OCI-LY3 (cell line): ENCODE results near the gene ARL3.
A peak's percentile ranks its signal among the peaks of the same experiment; 100 is the strongest.

ENCODE experiments used
- H2AFZ ChIP-seq: fragments of 200-600, 300-600 bp; shearing (Covaris generic); 2 replicates; pipeline ENCODE4 v1.6.0; 2014; ENCODE audit warnings: antibody characterized with exemption, low read depth, low read length
- H3K27ac ChIP-seq: fragments of 200-600, 300-600 bp; sonication (generic); 2 replicates; pipeline ENCODE4 v1.5.1; 2014; ENCODE audit warnings: mild to moderate bottlenecking, low read length, moderate library complexity, mixed read lengths
- H3K27me3 ChIP-seq: fragments of 200-600, 300-600 bp; sonication (generic); 2 replicates; pipeline ENCODE4 v1.6.1; 2014; ENCODE audit warnings: low read depth, low read length, mixed read lengths
- H3K36me3 ChIP-seq: fragments of 200-600, 300-600 bp; sonication (generic); replicated peaks from 2 replicates; pipeline ENCODE3; 2014; ENCODE audit warnings: low read depth, low read length, mixed read lengths
- H3K4me1 ChIP-seq: fragments of 300-600, 200-600 bp; sonication (generic); 2 replicates; pipeline ENCODE4 v1.6.1; 2014; ENCODE audit warnings: low read length, mixed read lengths
- H3K4me2 ChIP-seq: fragments of 200-600, 300-600 bp; sonication (generic); 2 replicates; pipeline ENCODE4 v1.6.1; 2014; ENCODE audit warnings: low read length, mixed read lengths
- H3K4me3 ChIP-seq: fragments of 300-600, 200-600 bp; sonication (generic); 2 replicates; pipeline ENCODE4 v1.5.1; 2014; ENCODE audit warnings: antibody characterized with exemption, mild to moderate bottlenecking, low read length, moderate library complexity
- H3K79me2 ChIP-seq: fragments of 300-600, 200-600 bp; shearing (Covaris generic); 2 replicates; pipeline ENCODE4 v1.6.1; 2014; ENCODE audit warnings: mild to moderate bottlenecking, low read length, mixed read lengths
- H3K9ac ChIP-seq: fragments of 300-600, 200-600 bp; shearing (Covaris generic); 2 replicates; pipeline ENCODE4 v1.6.0; 2014; ENCODE audit warnings: mild to moderate bottlenecking, low read length, moderate library complexity
- H3K9me3 ChIP-seq: fragments of 200-600, 300-600 bp; shearing (Covaris generic); 2 replicates; pipeline ENCODE4 v1.6.1; 2014; ENCODE audit warnings: low read length, mixed read lengths; ENCODE audit not compliant: insufficient read depth
- H4K20me1 ChIP-seq: fragments of 200-600, 300-600 bp; sonication (generic); 2 replicates; pipeline ENCODE4 v1.6.1; 2016; ENCODE audit warnings: low read length, mixed read lengths; ENCODE audit not compliant: insufficient read depth
- CTCF ChIP-seq: fragments of 200-600, 300-600 bp; sonication (generic); IDR thresholded peaks from 2 replicates; pipeline ENCODE4 v1.5.1; 2014; ENCODE audit warnings: antibody characterized with exemption, low read length, low read depth
- EZH2phosphoT487 ChIP-seq: fragments of 200-600 bp; shearing (Covaris generic); IDR thresholded peaks from 2 replicates; pipeline ENCODE4 v1.6.1; 2018; ENCODE audit warnings: antibody characterized with exemption, mixed run types, low read depth

ARL3 gene

GRCh38 chr10:102651455-102652169, 62.6 kb downstream of the ARL3 start:
- H3K4me1 ChIP-seq: peaks cover 57% of the 10 kb centered on the region

GRCh38 chr10:102650655-102651454, 63.3 kb downstream of the ARL3 start:
- Histone ChIP-seq H3K79me2 (peaks cover 68% of the 10 kb centered on the region), H3K4me3 (peak overlapping the region; percentile 43), H4K20me1 (peaks cover 48% of the 10 kb centered on the region), H2AFZ (no peak overlapping the region), H3K4me2 (peak overlapping the region; percentile 86), H3K9me3 (no peaks in the 10 kb centered on the region), H3K9ac (peak overlapping the region; percentile 57; the same call in 1 of the 2 replicates), H3K27ac (peak overlapping the region; percentile 96), H3K4me1 (peaks cover 64% of the 10 kb centered on the region), H3K27me3 (no peaks in the 10 kb centered on the region), H3K36me3 (peaks cover 9% of the 10 kb centered on the region)
- TF ChIP-seq CTCF (no peak), EZH2phosphoT487 (no peak)

More at GRCh38 chr10:102651455-102652169, 62.6 kb downstream of the ARL3 start:
- Histone ChIP-seq H3K4me2 (peak overlapping the region; percentile 86), H4K20me1 (peaks cover 42% of the 10 kb centered on the region), H3K27me3 (no peaks in the 10 kb centered on the region), H3K9ac (peak overlapping the region; percentile 57; the same call in 1 of the 2 replicates), H3K4me3 (peak overlapping the region; percentile 43), H3K36me3 (peaks cover 9% of the 10 kb centered on the region), H3K27ac (peak overlapping the region; percentile 96), H3K79me2 (peaks cover 61% of the 10 kb centered on the region), H2AFZ (no peak overlapping the region), H3K9me3 (no peaks in the 10 kb centered on the region)
- no peak for TF ChIP-seq CTCF
- TF ChIP-seq EZH2phosphoT487: no peak

- H3K27ac ChIP-seq: 0 out of 2 replicates have a peak overlapping the region, but pooled peaks have one; percentile 96
- peak overlapping the region; percentile 43; the same call in 1 of the 2 replicates for H3K4me3 ChIP-seq
- H3K9ac ChIP-seq: peak overlapping the region; percentile 30; the same call in 1 of the 2 replicates
Measured at GRCh38 chr10:102649797-102650654, 64.2 kb downstream of the ARL3 start.

More at GRCh38 chr10:102649797-102650654, 64.2 kb downstream of the ARL3 start:
- Histone ChIP-seq H3K27me3 (no peaks in the 10 kb centered on the region), H3K36me3 (peaks cover 9% of the 10 kb centered on the region), H3K9me3 (no peaks in the 10 kb centered on the region), H3K4me2 (peak overlapping the region; percentile 86), H3K4me1 (peaks cover 64% of the 10 kb centered on the region), H3K79me2 (peaks cover 76% of the 10 kb centered on the region), H4K20me1 (peaks cover 48% of the 10 kb centered on the region), H2AFZ (no peak overlapping the region)
- no peak for TF ChIP-seq CTCF
- TF ChIP-seq EZH2phosphoT487: no peak
